RWPE2 (cell line): Measurements from ENCODE around the gene MARF1.

Experiments used
- ATAC-seq: fragments of 200-7000 bp; cut with Tn5 transposase; 3 replicates; pipeline ENCODE4 v1.9.1; 2021; ENCODE audit warnings: low read depth
- DNase-seq: peaks from one replicate; pipeline ENCODE4 v3.0.0-alpha.2; 2020; ENCODE audit warnings: low spot score
- H3K27ac ChIP-seq: fragments of 450-650 bp; 2 replicates; pipeline ENCODE4 v1.5.1; 2017; ENCODE audit warnings: mild to moderate bottlenecking; ENCODE audit not compliant: poor library complexity, severe bottlenecking
- H3K27me3 ChIP-seq: fragments of 250-450 bp; sonication (Bioruptor Pico); 2 replicates; pipeline ENCODE4 v1.5.1; 2021; ENCODE audit warnings: mild to moderate bottlenecking, moderate library complexity; ENCODE audit not compliant: insufficient read depth, poor library complexity, severe bottlenecking
- H3K36me3 ChIP-seq: fragments of 250-450 bp; sonication (Bioruptor Pico); 2 replicates; pipeline ENCODE4 v1.5.1; 2020; ENCODE audit warnings: low read depth, mild to moderate bottlenecking, moderate library complexity
- H3K4me1 ChIP-seq: fragments of 250-450 bp; sonication (Bioruptor Pico); 2 replicates; pipeline ENCODE4 v1.5.1; 2021; ENCODE audit warnings: mild to moderate bottlenecking, moderate library complexity; ENCODE audit not compliant: insufficient read depth, poor library complexity, severe bottlenecking
- H3K4me3 ChIP-seq: fragments of 250-450 bp; sonication (Bioruptor Pico); 2 replicates; pipeline ENCODE4 v1.5.1; 2021; ENCODE audit warnings: mild to moderate bottlenecking, moderate library complexity; ENCODE audit not compliant: severe bottlenecking
- H3K9me3 ChIP-seq: fragments of 250-450 bp; sonication (Bioruptor Pico); 2 replicates; pipeline ENCODE4 v1.5.1; 2021; ENCODE audit warnings: mild to moderate bottlenecking, moderate library complexity; ENCODE audit not compliant: severe bottlenecking
- CTCF ChIP-seq: fragments of 450-650 bp; IDR thresholded peaks from one replicate; pipeline ENCODE4 v1.5.1; 2017; ENCODE audit warnings: mild to moderate bottlenecking, moderate library complexity; ENCODE audit not compliant: poor library complexity, severe bottlenecking

The MARF1 gene

GRCh38 chr16:15653227-15653626, 10.3 kb upstream of the MARF1 start:
- H3K27ac ChIP-seq: peak overlapping the region; percentile 99
- DNase-seq: no peak
- no peaks in the 10 kb centered on the region for H3K27me3 ChIP-seq
- no peak overlapping the region for H3K4me3 ChIP-seq
- peak; percentile 44 for ATAC-seq
- peaks cover 23% of the 10 kb centered on the region for H3K4me1 ChIP-seq
- no peaks in the 10 kb centered on the region for H3K9me3 ChIP-seq
- peaks cover 60% of the 10 kb centered on the region for H3K36me3 ChIP-seq
- TF ChIP-seq CTCF: no peak

GRCh38 chr16:15652293-15653001, 9.5 kb upstream of the MARF1 start:
- TF ChIP-seq CTCF: no peak
- no peak for ATAC-seq
- DNase-seq: no peak
- H3K27me3 ChIP-seq: no peaks in the 10 kb centered on the region
- H3K36me3 ChIP-seq: peaks cover 52% of the 10 kb centered on the region
- H3K27ac ChIP-seq: peak overlapping the region; percentile 99
- H3K9me3 ChIP-seq: no peaks in the 10 kb centered on the region
- H3K4me3 ChIP-seq: no peak overlapping the region
- peaks cover 25% of the 10 kb centered on the region for H3K4me1 ChIP-seq

GRCh38 chr16:15650698-15651171, 7.8 kb upstream of the MARF1 start:
- H3K4me1 ChIP-seq: peaks cover 25% of the 10 kb centered on the region
- H3K27me3 ChIP-seq: no peaks in the 10 kb centered on the region
- peaks cover 41% of the 10 kb centered on the region for H3K36me3 ChIP-seq
- peak; percentile 3; the same call in 1 of the 3 replicates for ATAC-seq
- TF ChIP-seq CTCF: no peak
- DNase-seq: no peak
- no peaks in the 10 kb centered on the region for H3K9me3 ChIP-seq
- H3K27ac ChIP-seq: peak overlapping the region; percentile 99
- peak overlapping the region; percentile 91 for H3K4me3 ChIP-seq

- peak within 1 kb of the TSS; percentile 99 for H3K27ac ChIP-seq
Observed at GRCh38 chr16:15650019-15650697, 7.2 kb upstream of the MARF1 start, which contains the start of gene NDE1. NDE1 (plus strand) TSS chr16:15650245; CDS start chr16:15664779, 14,534 bp downstream.

More at GRCh38 chr16:15650019-15650697, 7.2 kb upstream of the MARF1 start, which contains the start of gene NDE1:
- no peak for TF ChIP-seq CTCF
- H3K4me1 ChIP-seq: peaks cover 31% of the 10 kb centered on the region
- no peaks in the 10 kb centered on the region for H3K27me3 ChIP-seq
- DNase-seq (peak; percentile 90), ATAC-seq (peak; percentile 93)
- no peaks in the 10 kb centered on the region for H3K9me3 ChIP-seq
- H3K4me3 ChIP-seq: peak within 1 kb of the TSS; percentile 91
- H3K36me3 ChIP-seq: peaks cover 36% of the 10 kb centered on the region
